ENCODE data around the gene CCDC121.

Gene CCDC121

GRCh38 chr2:27628767-27629709 lies at the start of gene CCDC121, which contains the start of gene GPN1:
Gene CCDC121 (minus strand): TSS chr2:27629012. CDS start chr2:27627799, 1,213 bp downstream.
Gene GPN1 (plus strand): TSS chr2:27629050. CDS start chr2:27629059, 9 bp downstream.
- DNase-seq (ENCODE audit: low spot score): peak; percentile 86

- no peak for DNase-seq (ENCODE audit: low spot score)
Measured at GRCh38 chr2:27672723-27673486, 44.1 kb upstream of the CCDC121 start.

- no peak for DNase-seq (ENCODE audit: low spot score)
Measured at GRCh38 chr2:27671235-27671634, 42.4 kb upstream of the CCDC121 start.

- DNase-seq (ENCODE audit: low spot score): no peak
Measured at GRCh38 chr2:27667446-27667845, 38.6 kb upstream of the CCDC121 start.

GRCh38 chr2:27664622-27665363 lies 36.0 kb upstream of the CCDC121 start:
- no peak for DNase-seq (ENCODE audit: low spot score)

GRCh38 chr2:27664154-27664574 lies 35.4 kb upstream of the CCDC121 start:
- no peak for DNase-seq (ENCODE audit: low spot score)

GRCh38 chr2:27663285-27664153 lies 34.7 kb upstream of the CCDC121 start, which contains the start of the genes SLC4A1AP and SUPT7L:
Gene SLC4A1AP (plus strand): TSS chr2:27663889. CDS start chr2:27663915, 26 bp downstream.
Gene SUPT7L (minus strand): TSS chr2:27663614. CDS start chr2:27662192, 1,422 bp downstream.
- peak; percentile 82 for DNase-seq (ENCODE audit: low spot score)

GRCh38 chr2:27661371-27661770 lies 32.6 kb upstream of the CCDC121 start:
- no peak for DNase-seq (ENCODE audit: low spot score)

GRCh38 chr2:27655155-27655951 lies 26.5 kb upstream of the CCDC121 start:
- no peak for DNase-seq (ENCODE audit: low spot score)

GRCh38 chr2:27653397-27653796 lies 24.6 kb upstream of the CCDC121 start:
- no peak for DNase-seq (ENCODE audit: low spot score)

- no peak for DNase-seq (ENCODE audit: low spot score)
Measured at GRCh38 chr2:27652790-27653189, 24.0 kb upstream of the CCDC121 start.

- DNase-seq (ENCODE audit: low spot score): no peak
Measured at GRCh38 chr2:27652341-27652740, 23.5 kb upstream of the CCDC121 start.

GRCh38 chr2:27651056-27651455 lies 22.2 kb upstream of the CCDC121 start:
- DNase-seq (ENCODE audit: low spot score): no peak

GRCh38 chr2:27647737-27648136 lies 18.9 kb upstream of the CCDC121 start:
- no peak for DNase-seq (ENCODE audit: low spot score)

GRCh38 chr2:27647289-27647688 lies 18.5 kb upstream of the CCDC121 start:
- no peak for DNase-seq (ENCODE audit: low spot score)

- DNase-seq (ENCODE audit: low spot score): no peak
Measured at GRCh38 chr2:27645197-27645596, 16.4 kb upstream of the CCDC121 start.

GRCh38 chr2:27640722-27641245 lies 12.0 kb upstream of the CCDC121 start:
- DNase-seq (ENCODE audit: low spot score): no peak

- no peak for DNase-seq (ENCODE audit: low spot score)
Measured at GRCh38 chr2:27638709-27639108, 9.9 kb upstream of the CCDC121 start.

- no peak for DNase-seq (ENCODE audit: low spot score)
Measured at GRCh38 chr2:27638037-27638637, 9.3 kb upstream of the CCDC121 start.
